ENCODE measurements around the gene IFT81. TPM values are rescaled to one million over a fixed set of nuclear protein-coding genes. Genes with fewer than 3 reads are reported as not detected.
"Not testable (repeated sequence)": the region's sequence is repeated elsewhere in the genome, so short reads cannot be mapped to it uniquely, and the experiment has no call there.

The IFT81 gene
- total RNA-seq, 5 donors from 2014 or later (not counting 1 experiment from before 2014, with no cell fraction given): 0.73 to 2.3 (median 1.5) TPM

DNA sequence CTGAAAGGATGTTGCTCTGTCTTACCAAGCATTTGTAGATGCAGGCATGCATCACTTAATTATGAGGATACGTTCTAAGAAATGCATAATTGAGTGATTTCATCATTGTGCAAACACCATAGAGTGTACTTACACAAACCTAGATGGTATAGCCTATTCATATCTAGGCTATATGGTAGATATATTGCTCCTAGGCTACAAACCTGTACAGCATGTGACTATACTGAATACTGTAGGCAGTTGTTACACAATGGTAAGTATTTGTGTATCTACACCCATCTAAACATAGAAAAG, 75.9 kb downstream of the IFT81 start:
- Histone ChIP-seq H3K4me1 (ENCODE audit: control insufficient read depth in 1 of 2, extremely low read depth in 1 of 2, insufficient read depth in 2 of 2, low read length in 2 of 2) (peaks cover 0 to 4% of the 10 kb centered on the region in 2 experiments), H3K36me3 (ENCODE audit: control insufficient read depth in 2 of 2, extremely low read depth in 1 of 2, insufficient read depth in 1 of 2, low read length in 1 of 2) (no peaks in the 10 kb centered on the region), H3K9me3 (no peaks in the 10 kb centered on the region), H3K27ac (ENCODE audit: low read length) (no peak overlapping the region), H3K27me3 (replicated peaks in 1 of 2; ENCODE audit: control insufficient read depth in 2 of 2, extremely low read depth in 1 of 2, insufficient read depth in 2 of 2, low read length in 1 of 2) (no peaks in the 10 kb centered on the region), H3K4me3 (ENCODE audit: control insufficient read depth in 1 of 2, extremely low read depth in 1 of 2, low read length in 1 of 2) (no peak overlapping the region)
- Mint-ChIP-seq H3K9me3 (no peaks in the 10 kb centered on the region), H3K4me1 (peaks cover 6 to 8% (median 7%) of the 10 kb centered on the region in 3 donors), H3K27me3 (no peaks in the 10 kb centered on the region), H3K36me3 (peaks cover 2% of the 10 kb centered on the region), H3K4me3 (no peak overlapping the region), H3K27ac (no peak overlapping the region)
- POLR2A ChIA-PET: no interaction called here
- no CpG with 5 or more reads among the region's 1 CpG for WGBS (ENCODE audit: insufficient coverage)
- DNase-seq (no peak), ATAC-seq (replicated peaks in 1 of 4) (no peak)
- CTCF ChIA-PET: no interaction called here

DNA sequence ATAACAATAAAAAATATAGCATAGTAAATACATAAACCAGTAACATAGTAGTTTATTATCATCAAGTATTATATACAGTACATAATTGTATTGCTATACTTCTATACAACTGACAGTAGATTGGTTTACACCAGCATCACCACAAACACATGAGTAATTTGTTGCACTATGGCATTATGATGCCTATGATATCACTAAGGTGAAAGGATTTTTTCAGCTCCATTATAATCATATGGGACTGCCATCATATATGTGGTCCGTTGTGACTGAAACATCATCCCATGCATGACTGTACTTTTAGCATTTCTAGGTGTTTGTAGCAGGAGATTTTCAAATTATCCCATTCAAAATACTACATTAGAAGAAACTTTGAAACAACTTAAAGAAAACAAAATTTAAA, 77.8 kb downstream of the IFT81 start:
- ChIA-PET POLR2A (no interaction called here), CTCF (no interaction called here)
- Histone ChIP-seq H3K4me1 (ENCODE audit: control insufficient read depth in 1 of 2, extremely low read depth in 1 of 2, insufficient read depth in 2 of 2, low read length in 2 of 2) (peaks cover 0 to 4% of the 10 kb centered on the region in 2 experiments), H3K36me3 (ENCODE audit: control insufficient read depth in 2 of 2, extremely low read depth in 1 of 2, insufficient read depth in 1 of 2, low read length in 1 of 2) (no peaks in the 10 kb centered on the region), H3K27me3 (replicated peaks in 1 of 2; ENCODE audit: control insufficient read depth in 2 of 2, extremely low read depth in 1 of 2, insufficient read depth in 2 of 2, low read length in 1 of 2) (no peaks in the 10 kb centered on the region), H3K4me3 (ENCODE audit: control insufficient read depth in 1 of 2, extremely low read depth in 1 of 2, low read length in 1 of 2) (no peak overlapping the region), H3K27ac (ENCODE audit: low read length) (no peak overlapping the region), H3K9me3 (no peaks in the 10 kb centered on the region)
- no peak for ATAC-seq (replicated peaks in 1 of 4)
- Mint-ChIP-seq H3K4me3 (no peak overlapping the region), H3K36me3 (peaks cover 2% of the 10 kb centered on the region), H3K9me3 (no peaks in the 10 kb centered on the region), H3K27ac (no peak overlapping the region), H3K27me3 (no peaks in the 10 kb centered on the region), H3K4me1 (peaks cover 6 to 8% (median 7%) of the 10 kb centered on the region in 3 donors)
- no CpG with 5 or more reads among the region's 1 CpG for WGBS (ENCODE audit: insufficient coverage)
- no peak for DNase-seq

DNA sequence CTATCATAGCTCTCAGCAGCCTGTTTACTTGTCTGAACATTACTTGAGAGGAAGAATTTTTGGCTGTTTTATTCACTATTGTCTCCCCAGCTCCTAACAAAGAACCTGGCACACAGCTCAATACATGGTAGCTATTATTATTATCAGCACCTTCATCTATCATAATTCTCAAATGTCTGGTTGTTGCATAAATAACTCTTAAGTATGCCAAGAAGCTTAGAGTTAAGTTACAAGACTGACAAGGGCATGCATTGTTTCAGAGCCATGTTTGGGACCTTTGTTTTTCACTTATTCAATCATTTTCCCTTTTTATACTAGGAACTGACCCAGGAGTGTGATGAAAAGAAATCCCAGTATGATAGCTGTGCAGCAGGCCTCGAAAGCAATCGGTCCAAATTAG, 79.4 kb downstream of the IFT81 start:
- no peak overlapping the region for H3K27ac ChIP-seq (ENCODE audit: low read length)
- Mint-ChIP-seq H3K9me3 (no peaks in the 10 kb centered on the region), H3K27ac (no peak overlapping the region), H3K4me3 (no peak overlapping the region), H3K36me3 (peaks cover 2% of the 10 kb centered on the region), H3K4me1 (peaks cover 6 to 8% (median 7%) of the 10 kb centered on the region in 3 donors), H3K27me3 (no peaks in the 10 kb centered on the region)
- peaks cover 0 to 4% of the 10 kb centered on the region in 2 experiments for H3K4me1 ChIP-seq (ENCODE audit: control insufficient read depth in 1 of 2, extremely low read depth in 1 of 2, insufficient read depth in 2 of 2, low read length in 2 of 2)
- WGBS (ENCODE audit: insufficient coverage): no CpG with 5 or more reads among the region's 2 CpGs
- no peak for DNase-seq
- ATAC-seq (replicated peaks in 1 of 4): no peak
- CTCF ChIA-PET: no interaction called here
- no peaks in the 10 kb centered on the region for H3K36me3 ChIP-seq (ENCODE audit: control insufficient read depth in 2 of 2, extremely low read depth in 1 of 2, insufficient read depth in 1 of 2, low read length in 1 of 2)
- POLR2A ChIA-PET: interaction anchor here in 1 of 2 donors (0.5 kb wide), 1 partner anchor 66 kb away, joined by 4 read pairs; no protein-coding TSS in a partner anchor
- H3K27me3 ChIP-seq (replicated peaks in 1 of 2; ENCODE audit: control insufficient read depth in 2 of 2, extremely low read depth in 1 of 2, insufficient read depth in 2 of 2, low read length in 1 of 2): no peaks in the 10 kb centered on the region
- no peak overlapping the region for H3K4me3 ChIP-seq (ENCODE audit: control insufficient read depth in 1 of 2, extremely low read depth in 1 of 2, low read length in 1 of 2)
- no peaks in the 10 kb centered on the region for H3K9me3 ChIP-seq

GRCh38 chr12:110205931-110206330, 81.8 kb downstream of the IFT81 start:
- Mint-ChIP-seq H3K27ac (no peak overlapping the region), H3K9me3 (no peaks in the 10 kb centered on the region), H3K4me1 (no peaks in the 10 kb centered on the region), H3K27me3 (no peaks in the 10 kb centered on the region), H3K4me3 (no peak overlapping the region), H3K36me3 (peaks cover 2% of the 10 kb centered on the region)
- no peaks in the 10 kb centered on the region for H3K9me3 ChIP-seq
- WGBS (ENCODE audit: insufficient coverage): no CpG with 5 or more reads among the region's 2 CpGs
- no peaks in the 10 kb centered on the region for H3K36me3 ChIP-seq (ENCODE audit: control insufficient read depth in 2 of 2, extremely low read depth in 1 of 2, insufficient read depth in 1 of 2, low read length in 1 of 2)
- H3K27ac ChIP-seq (ENCODE audit: low read length): no peak overlapping the region
- H3K4me3 ChIP-seq (ENCODE audit: control insufficient read depth in 1 of 2, extremely low read depth in 1 of 2, low read length in 1 of 2): no peak overlapping the region
- ATAC-seq (replicated peaks in 1 of 4) (no peak), DNase-seq (no peak)
- ChIA-PET CTCF (interaction anchor here in 1 of 2 donors (0.6 kb wide), 1 partner anchor 323 kb away, joined by 4 read pairs; no protein-coding TSS in a partner anchor), POLR2A (no interaction called here)
- no peaks in the 10 kb centered on the region for H3K27me3 ChIP-seq (replicated peaks in 1 of 2; ENCODE audit: control insufficient read depth in 2 of 2, extremely low read depth in 1 of 2, insufficient read depth in 2 of 2, low read length in 1 of 2)
- H3K4me1 ChIP-seq (ENCODE audit: control insufficient read depth in 1 of 2, extremely low read depth in 1 of 2, insufficient read depth in 2 of 2, low read length in 2 of 2): no peaks in the 10 kb centered on the region

- H3K4me3 ChIP-seq (ENCODE audit: control insufficient read depth in 1 of 2, extremely low read depth in 1 of 2, low read length in 1 of 2); H3K4me1 Mint-ChIP-seq; H3K36me3 Mint-ChIP-seq; CTCF ChIA-PET; ATAC-seq (replicated peaks in 1 of 4); H3K27ac Mint-ChIP-seq; H3K27ac ChIP-seq (ENCODE audit: low read length); H3K4me3 Mint-ChIP-seq; H3K9me3 ChIP-seq; DNase-seq; H3K36me3 ChIP-seq (ENCODE audit: control insufficient read depth in 2 of 2, extremely low read depth in 1 of 2, insufficient read depth in 1 of 2, low read length in 1 of 2); H3K27me3 ChIP-seq (replicated peaks in 1 of 2; ENCODE audit: control insufficient read depth in 2 of 2, extremely low read depth in 1 of 2, insufficient read depth in 2 of 2, low read length in 1 of 2); H3K4me1 ChIP-seq (ENCODE audit: control insufficient read depth in 1 of 2, extremely low read depth in 1 of 2, insufficient read depth in 2 of 2, low read length in 2 of 2); H3K9me3 Mint-ChIP-seq; H3K27me3 Mint-ChIP-seq: not testable (repeated sequence)
- POLR2A ChIA-PET: interaction anchor here in 1 of 2 donors (0.5 kb wide), 1 partner anchor 56 kb away, joined by 3 read pairs; no protein-coding TSS in a partner anchor
- WGBS (ENCODE audit: insufficient coverage): 100% methylated on average over 4 of the region's 10 CpGs
Observed at GRCh38 chr12:110211639-110212536, 87.7 kb downstream of the IFT81 start.

DNA sequence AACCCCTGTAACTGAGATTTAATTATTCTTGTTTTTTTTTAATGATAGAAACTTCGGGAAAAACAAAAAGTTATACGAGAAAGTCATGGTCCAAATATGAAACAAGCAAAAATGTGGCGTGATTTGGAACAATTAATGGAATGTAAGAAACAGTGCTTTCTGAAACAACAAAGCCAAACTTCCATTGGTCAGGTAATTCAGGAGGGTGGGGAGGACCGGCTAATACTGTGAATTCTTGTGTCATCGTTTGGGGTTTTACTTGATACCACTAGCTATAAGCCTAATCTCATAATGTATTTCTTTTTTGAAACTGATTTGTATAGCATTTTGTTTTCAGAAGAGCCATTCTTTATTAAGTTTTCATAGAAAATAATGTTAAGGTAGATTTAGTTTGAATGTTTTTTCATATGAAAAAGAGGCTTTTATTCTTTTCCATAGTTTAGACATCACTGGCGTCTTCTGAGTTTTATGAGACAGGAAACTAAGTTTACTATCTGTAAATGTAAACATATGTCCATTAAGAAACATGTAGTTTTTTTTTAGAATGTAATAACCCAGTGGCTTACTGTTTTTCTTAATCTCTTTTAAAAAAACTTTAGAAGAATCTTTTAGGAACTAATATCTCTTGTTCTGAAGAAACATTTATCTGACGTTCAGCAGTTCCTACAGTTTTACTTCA, 94.0 kb downstream of the IFT81 start:
- Histone ChIP-seq H3K9me3 (no peaks in the 10 kb centered on the region), H3K27me3 (replicated peaks in 1 of 2; ENCODE audit: control insufficient read depth in 2 of 2, extremely low read depth in 1 of 2, insufficient read depth in 2 of 2, low read length in 1 of 2) (no peaks in the 10 kb centered on the region), H3K36me3 (ENCODE audit: control insufficient read depth in 2 of 2, extremely low read depth in 1 of 2, insufficient read depth in 1 of 2, low read length in 1 of 2) (no peaks in the 10 kb centered on the region), H3K4me3 (ENCODE audit: control insufficient read depth in 1 of 2, extremely low read depth in 1 of 2, low read length in 1 of 2) (no peak overlapping the region), H3K27ac (ENCODE audit: low read length) (no peak overlapping the region), H3K4me1 (ENCODE audit: control insufficient read depth in 1 of 2, extremely low read depth in 1 of 2, insufficient read depth in 2 of 2, low read length in 2 of 2) (no peaks in the 10 kb centered on the region)
- no peaks in the 10 kb centered on the region for H3K27me3 Mint-ChIP-seq
- H3K4me3 Mint-ChIP-seq: no peak overlapping the region
- no peak overlapping the region for H3K27ac Mint-ChIP-seq
- no peaks in the 10 kb centered on the region for H3K4me1 Mint-ChIP-seq
- no CpG with 5 or more reads among the region's 7 CpGs for WGBS (ENCODE audit: insufficient coverage)
- DNase-seq: no peak
- CTCF ChIA-PET: interaction anchor here in 1 of 2 donors (0.7 kb wide), 1 partner anchor 104 kb away, joined by 3 read pairs; no protein-coding TSS in a partner anchor
- H3K36me3 Mint-ChIP-seq: peaks cover 4% of the 10 kb centered on the region
- POLR2A ChIA-PET: no interaction called here
- H3K9me3 Mint-ChIP-seq: peaks cover 0 to 6% (median 0%) of the 10 kb centered on the region in 3 donors
- ATAC-seq (replicated peaks in 1 of 4): no peak
